ENCODE results near the gene INSIG1.

The INSIG1 gene

DNA sequence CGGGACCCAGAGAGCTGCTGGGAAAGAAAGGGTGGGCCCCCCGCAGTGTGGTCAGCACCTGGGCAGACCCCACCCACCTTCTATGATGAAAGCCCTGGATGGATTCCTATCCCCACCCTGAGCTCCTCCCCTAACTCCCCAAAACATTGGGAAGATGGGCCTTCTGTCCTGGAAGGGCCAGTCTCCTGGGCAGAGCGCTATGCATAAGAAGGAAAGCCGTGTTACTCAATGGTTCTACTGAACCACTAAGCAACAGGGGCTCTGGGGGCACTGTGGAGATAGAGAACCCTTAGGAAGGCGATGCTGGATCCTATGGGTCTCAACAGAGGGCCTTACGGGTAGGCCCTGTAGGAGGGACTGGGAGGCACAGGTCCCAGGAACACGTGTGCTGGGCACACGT lies 30.7 kb upstream of the INSIG1 start:
- DNase-seq = no peak

DNA sequence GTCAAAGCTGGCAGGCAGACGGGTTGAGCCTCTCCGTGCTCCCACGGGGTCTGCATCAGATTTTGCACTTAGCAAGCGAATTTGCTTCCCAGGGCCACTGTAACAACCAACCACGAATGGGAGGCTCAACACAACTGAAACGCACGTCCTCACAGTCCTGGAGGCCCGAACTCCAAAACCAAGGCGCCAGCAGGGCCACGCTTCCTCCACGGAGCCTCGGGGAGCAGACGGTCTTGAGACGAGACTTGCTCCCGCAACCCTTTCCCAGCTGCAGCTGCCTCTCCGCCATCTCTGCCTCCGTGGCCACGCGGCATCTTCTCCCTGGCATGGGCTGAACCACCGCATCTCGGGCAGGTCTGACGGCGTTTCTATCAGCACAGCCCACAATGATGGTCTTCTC lies 30.2 kb upstream of the INSIG1 start:
- no peak for DNase-seq

DNA sequence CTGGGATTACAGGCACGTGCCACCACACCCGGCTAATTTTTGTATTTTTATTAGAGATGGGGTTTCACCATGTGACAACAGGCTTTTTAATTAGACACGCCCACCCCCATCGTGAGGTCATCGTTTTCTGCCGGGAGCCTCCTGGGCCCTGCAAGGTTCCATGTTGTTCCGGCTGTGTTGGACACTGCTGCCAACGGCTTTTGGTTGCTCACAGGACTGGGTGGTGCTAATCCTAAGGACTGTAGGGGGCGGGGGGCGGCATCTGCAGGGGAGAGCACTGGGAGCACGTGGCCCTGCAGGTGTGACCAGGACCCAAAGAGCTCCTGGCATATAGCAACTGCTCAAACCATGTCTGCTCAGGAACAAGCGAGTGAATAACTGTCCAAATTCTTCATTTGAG lies 29.5 kb upstream of the INSIG1 start:
- DNase-seq = no peak

DNA sequence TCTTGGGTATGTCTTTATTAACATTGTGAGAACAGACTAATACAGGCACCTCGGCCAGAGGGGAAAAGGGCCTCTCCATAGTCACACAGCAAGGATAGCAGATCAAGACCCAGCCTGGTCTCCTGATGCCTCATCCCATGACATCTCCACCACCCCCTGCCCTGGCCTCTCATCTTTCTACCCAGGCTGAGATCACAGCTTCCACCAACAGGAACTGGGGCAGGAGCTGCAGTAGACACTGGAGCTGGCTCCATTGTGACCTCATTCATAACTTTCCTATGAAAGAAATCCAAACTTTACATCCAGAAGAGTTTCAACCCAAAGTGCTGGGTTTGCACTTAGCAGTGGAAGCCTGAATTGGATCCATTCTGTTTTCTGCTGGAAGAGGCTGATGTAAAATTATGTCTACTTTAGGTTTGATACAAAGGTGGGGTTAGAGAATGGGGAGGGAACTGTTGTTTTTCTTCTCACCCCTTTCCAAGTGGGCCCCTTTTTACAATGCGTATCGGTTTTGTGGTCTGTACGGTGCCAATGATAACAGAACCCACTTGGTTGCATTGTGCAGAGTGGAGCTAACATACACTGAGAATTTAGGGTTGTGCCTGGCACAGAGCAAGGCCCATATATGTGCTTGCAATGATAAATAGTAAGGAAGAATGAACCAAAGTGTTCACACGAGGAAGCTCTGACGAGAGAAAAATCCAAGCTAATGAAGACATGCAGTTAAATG lies 28.6 kb upstream of the INSIG1 start:
- DNase-seq = no peak

DNA sequence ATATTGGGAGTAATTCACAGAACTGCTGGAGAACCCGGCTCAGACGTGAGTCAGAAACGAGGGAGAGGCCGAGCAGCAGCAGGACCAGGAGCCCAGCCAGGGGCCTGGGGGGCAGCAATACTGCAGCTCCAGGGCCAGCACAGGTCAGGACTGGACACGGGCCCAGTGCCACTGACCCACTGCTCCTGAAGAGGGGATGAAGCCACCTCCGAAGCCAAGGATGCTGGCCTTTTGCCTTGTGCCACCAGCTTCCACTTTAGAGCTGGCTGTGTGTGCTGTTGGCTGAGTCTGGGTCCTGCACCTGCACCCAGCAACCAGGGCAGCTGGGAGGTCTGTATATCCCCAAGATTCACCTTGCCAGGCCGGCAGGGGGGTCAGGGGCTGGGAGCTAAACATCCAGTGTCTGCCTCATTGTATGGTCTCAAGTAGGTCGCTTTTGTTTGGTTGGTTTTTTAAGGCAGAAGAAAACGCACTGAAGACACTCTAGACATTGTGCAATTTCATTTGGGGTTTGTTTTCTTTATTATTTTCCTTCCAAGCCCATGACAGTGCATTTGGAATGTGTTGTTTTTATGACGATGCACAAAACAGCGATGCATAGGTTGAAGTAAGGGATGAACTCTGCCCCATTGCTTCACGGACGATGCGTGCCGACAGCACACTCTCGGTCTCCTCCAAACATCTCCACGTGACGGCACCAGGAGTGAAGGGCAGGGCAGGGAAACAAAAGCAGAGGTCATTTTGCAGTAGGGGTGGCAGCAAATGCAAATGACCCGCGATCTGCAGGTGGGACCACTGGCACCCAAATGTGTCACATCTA lies 27.7 kb upstream of the INSIG1 start:
- no peak for DNase-seq

DNA sequence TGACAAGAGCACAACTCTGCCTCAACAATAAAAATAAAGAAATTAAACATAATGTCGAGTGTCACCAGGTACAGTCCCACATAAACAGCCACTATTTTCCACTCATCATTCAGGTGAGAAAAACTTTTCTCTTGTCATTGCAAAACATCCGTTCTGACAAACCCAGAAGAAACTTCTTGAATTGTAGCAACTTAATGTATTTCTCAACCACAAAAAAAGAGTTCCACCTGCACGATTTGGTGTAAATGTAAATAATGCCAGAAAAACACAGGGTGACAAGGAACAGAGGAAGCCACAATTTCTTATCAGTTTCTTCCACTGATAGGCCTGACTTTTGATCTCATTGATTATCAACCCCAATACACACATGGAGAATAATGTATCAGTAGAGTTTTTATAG lies 26.8 kb upstream of the INSIG1 start:
- no peak for DNase-seq

DNA sequence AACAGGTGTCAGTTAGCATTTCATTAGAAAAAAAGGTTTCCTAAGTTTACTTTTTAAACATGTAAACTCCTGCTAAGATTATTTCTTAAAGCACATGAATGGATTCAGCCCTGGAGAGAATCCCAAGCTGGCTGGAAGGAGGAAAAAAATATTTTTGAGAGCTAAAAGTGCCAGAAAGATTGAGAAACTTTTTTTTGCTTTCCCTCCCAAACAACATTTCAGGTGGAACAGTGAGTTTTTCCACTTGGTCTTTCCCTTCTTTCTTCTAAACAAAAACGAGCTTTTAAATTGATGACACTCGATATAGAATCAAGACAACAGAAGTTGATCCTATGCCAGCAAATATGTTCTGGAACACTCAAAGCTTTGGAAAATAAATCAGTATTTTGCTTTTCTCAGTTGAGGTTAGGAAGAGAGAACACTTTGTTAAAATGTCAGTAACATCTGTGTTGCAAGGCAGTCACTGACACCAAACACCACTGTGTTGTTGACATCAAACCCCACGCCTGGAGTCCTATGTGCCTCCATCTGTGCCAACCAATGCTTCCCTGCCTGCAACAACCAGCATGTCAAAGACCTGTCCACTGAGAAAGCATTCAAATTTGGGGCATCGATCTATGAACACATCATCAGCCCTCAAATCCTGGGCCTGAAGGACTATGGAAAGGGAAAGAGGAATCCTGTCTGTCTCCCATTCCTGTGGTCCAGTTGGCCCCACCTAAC lies 22.9 kb upstream of the INSIG1 start:
- DNase-seq = no peak

DNA sequence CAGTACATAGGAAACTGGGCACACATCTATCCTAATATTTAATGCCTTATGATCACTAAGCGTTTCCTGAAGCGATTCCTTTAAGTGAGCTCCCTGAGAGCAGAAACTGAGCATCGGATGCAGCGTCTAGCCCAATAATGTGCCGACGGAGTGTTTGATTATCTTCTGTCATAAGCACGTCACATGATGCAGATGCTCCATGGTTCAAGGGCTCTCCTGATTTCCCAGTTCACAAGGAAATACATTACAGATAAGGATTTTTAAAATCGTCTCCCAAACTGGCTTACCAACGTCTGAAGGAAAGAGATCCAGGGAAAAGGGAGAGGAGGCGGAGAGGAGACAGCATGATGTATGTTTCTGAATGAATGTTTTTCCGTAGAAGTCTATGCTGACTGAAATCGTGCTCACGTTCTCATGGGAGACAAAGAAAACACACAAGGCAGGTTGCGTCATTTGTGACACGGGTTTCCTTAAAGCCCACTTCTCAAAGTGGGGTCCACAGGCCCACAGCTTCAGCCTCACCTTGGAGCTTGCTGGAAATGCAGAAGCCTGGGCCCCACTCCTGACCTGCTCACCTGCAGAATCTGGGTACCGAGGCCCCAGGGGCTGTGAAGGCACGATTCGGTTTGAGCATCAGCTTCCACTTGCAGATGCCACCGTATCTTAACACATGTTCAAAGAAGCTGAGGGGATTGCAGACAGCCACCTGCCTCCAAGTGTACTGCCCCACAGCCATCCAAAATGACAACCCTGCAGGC lies 21.5 kb upstream of the INSIG1 start:
- no peak for DNase-seq

DNA sequence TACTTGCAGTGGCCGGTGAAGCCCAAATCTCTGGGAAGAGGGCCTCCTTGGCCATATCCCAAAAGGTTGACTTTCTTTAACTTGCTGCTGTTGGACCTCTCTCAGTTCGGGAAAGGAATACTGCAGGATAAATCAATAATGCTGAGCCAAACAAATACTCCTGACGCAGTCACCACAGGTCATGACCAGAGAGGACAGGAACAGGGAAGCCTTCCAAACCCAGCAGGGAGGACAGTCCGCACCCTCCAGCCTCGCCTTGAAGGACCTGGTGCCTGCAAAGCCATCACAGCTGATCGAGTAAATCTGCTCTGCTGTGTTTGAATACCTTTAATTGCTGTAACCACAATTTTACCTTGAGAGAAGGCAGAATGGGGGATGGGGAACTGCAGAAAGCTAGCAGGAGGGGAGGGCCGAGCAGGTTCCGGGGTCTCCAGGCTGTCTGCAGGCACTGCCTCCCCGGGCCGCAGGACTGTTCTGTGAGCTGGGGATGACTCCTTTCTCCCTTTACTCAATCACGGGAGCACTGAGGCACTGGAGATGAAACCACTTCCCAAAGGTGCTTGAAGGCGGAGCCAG lies 20.8 kb upstream of the INSIG1 start:
- DNase-seq = no peak

DNA sequence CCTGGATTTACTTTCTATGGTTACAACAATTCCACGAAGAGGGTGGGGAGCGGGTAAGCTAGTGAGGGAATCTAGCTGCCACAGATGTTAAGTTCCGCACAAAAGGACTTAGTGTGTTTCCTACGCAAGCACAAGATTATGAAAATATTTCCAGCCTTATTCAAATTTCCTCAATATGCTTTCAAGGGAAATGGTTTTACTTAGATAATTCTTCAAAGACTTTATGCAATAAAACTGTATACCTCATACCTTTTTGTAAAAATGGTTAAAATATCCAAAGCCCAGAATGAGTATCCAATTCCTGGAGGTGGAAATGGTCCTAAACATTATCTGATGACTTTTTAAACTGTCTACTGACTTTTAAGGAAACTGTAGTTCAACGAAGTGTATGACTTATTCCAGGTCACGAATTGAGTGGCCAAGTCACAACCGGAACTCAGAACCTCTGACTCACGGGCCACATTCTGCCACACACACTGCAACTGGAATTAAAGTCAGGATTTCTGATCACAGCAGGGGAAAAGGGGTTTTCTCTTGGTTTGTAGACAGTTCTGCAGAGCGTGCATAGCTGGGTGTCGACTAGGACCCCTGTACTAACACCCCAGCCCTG lies 20.2 kb upstream of the INSIG1 start:
- no peak for DNase-seq

DNA sequence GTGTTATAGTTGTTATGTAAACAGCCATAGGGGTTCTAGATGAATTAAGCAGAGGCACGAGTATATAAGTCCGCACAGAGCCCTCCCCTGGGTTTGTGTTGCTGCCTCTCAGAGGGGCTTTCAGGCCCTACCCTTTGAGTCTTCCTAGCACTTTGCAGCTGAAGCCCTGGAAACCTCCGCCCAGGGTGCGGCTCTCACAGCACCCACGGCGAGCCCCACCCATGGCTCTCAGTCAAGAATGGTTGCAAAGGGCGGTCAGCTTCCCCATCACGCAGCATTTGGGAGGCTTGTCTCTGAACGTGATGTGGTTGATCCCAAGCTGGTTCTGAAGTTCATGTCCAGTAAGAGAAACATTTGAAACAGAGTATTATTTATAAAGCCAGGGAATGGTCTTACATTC lies 18.8 kb upstream of the INSIG1 start:
- no peak for DNase-seq

DNA sequence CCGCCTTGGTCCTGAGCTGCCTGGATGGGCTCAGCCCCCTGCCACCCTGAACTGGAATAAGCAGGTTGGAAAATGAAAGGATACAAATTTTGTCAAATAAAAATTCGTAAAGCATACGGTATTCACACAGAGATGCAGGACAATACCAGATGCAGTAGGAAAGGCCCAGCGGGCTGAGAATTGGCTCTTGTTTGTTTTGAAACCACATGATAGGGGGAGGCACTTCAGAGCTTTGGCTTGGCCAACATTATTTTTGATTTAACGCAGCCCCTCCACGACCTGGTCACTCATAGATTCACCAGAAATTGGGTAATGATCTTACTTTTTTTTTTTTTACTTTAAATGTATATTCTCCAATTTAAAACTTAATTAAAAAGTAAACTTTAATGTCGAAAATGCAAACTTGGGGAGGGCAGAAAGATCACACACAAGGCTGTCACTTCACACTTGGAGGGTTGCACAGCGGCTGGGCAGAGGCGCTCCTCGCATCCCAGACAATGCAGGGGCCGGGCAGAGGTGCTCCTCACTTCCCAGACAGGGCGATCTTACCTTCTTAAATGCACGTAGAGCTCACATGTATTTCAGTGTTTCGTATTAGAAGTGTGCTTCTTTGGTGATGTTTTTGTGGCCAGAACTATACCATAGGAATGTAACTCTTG lies 17.8 kb upstream of the INSIG1 start:
- no peak for DNase-seq

DNA sequence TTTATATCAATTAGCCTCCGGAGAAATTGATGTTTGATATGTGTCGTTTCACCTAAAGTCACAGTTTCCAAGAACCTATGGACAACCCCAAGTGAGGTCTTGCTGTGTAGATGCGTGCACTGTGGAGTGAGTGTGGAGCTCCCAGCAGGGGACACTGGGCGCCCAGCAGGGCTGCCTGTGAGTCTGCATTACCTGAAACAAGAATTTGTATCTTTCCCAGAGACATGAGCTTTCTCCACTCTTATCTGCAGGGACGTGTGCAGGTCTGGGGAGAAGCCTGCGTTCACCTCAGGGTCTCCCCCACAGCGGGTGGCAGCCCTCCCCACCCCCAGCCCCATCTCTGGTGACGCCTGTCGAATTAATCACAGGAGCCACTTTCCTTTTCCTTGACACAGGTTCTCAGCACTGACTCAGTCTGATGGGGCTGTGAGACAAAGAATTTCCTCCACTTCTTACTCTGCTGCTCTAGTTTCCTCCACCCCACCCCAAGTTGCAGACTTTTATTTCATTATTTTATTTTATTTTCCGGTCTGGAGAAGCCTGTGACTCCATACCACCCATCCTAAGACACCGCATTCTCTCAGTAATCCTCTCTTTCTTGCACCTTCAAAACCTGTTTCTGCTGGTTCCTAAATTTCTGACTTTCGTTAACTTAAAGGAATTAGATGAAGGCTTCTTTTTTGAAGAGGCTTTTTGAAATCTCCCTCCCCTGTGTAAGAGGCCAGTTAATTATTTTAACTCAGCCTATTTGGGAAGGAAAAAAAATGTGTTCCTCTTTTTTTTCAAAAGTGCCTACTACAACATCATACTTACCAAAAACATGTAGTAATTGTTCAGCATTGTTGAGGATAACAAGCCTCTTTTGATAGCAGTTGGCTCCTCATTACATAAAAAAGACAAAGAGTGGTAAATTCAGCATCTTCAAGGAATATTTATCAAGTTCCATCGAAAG lies 17.0 kb upstream of the INSIG1 start:
- DNase-seq = no peak

DNA sequence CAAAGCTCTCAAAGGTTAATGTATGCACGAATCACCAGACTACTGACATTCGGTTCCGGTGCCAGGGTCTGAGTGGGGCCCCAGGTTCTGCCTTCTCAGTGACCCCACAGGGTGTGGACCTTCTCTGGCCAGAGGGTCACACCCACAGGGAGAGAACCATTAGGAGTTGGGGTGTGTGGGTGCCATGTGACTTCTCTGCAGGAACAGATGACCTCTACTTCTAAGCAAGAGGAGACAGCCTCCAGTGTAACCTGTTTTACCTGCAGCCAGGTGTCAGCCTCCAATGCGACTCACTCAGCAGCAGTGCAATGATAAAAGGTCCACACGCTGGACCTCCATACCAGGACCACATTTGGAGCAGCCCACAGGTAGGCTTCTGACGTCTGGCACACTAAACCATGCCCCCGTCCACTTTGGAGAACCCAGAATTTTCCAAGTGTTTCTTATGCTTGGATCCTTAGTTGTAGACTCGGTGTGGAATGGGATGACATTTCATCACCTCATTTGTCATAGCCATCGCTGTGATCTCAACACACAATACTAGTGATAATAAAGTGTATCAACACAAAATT lies 16.2 kb upstream of the INSIG1 start:
- no peak for DNase-seq

DNA sequence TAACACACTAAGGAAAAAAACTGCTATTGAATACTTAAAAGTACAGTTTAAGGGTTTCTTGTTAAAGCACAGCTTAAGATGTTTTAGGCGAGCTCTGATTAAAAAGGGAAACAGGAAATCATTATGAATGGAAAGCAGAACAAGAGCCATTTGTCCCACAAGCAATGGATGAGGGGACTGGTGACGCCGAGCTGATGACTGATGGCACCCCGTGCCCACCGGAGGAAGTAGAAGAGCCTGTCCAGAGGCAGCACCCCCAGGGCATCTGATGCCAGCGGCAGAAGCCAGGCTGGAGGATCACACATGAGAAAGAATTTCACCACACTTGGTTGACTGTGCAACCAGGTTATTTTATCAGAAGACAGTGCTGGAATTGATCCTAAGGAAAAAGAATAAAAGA lies 15.0 kb upstream of the INSIG1 start:
- no peak for DNase-seq

DNA sequence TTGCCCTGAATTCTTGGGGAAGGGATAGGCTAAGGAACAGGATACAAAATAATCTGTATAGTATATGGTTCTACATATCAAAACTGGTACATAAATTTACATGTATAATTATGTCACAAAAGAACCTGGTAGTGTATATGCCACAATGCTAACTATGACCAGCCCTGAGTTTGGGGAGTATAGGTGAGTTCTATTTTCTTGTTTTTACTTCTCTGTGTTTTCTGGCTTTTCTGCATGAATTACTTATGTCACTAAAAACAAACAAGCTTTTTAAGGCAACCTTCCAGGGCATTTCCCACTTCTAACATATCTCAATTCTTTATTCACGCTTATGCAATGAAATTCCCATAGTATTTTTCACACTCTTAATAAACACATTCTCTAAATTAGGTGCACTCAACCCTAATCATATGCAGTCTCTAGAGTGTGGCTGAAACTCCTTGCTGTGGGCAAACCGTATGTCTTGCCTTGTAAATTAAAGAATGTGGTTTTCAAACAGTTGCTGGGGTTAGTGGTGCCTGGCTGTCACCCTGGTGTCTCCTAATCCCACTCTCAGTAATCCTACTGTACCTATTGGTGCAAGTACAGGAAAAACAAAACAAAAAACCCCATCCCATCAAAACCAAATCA lies 14.0 kb upstream of the INSIG1 start:
- no peak for DNase-seq

DNA sequence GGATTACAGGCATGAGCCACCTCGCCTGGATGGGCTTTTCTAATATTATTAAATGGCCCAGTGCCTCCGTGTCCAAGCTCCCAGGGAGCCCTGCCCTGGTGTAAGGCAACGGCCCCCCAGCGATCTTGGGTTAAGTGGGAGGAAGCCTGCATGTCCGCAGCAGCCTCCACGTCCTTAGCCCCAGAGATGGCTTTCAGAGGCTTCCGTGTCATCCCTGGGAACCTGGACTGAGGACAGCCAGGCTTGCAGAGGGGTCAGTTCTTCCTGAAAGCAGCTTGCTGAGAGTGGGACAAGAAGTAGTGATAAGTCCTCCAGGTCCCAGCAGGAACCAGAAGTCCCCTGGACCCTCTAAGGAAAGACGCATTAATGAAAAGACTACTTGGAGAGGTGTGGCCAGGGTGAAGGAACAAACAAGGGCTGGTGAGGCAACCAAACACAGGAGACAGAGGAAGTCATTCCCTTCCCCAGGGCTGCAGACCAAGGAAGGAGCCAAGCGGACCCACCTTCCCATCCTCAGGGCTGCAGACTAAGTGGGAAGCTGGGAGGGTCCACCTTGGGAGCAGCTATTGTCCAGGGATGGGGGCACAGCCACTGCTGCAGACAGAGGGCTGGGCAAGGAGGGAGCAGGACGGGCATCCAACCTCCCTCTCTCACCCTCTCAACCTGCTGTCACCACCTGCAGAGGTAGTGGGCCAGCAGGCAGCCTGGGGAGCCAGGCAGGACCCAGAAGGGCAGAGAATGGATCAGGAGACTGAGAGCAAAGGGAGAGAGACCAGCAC lies 13.0 kb upstream of the INSIG1 start:
- DNase-seq = no peak

DNA sequence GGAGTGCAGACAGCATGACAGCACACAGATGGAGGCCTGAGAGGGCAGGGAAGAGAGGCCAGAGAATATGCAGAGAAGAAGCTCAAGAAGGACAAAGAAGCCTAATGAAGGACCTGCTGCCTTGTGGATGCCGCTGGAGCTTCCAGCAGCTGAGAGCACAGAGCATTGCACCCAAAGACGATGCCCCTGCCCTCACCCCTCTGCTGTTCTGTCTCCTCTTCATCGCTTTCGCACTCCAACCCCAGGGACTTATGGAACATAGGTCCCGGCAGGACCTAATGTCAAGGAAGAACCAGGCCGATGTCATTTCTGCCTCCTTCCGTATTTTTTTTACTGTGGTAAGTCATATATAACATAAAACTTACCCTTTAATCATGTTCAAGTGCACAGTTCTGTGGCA lies 12.3 kb upstream of the INSIG1 start:
- DNase-seq = no peak

DNA sequence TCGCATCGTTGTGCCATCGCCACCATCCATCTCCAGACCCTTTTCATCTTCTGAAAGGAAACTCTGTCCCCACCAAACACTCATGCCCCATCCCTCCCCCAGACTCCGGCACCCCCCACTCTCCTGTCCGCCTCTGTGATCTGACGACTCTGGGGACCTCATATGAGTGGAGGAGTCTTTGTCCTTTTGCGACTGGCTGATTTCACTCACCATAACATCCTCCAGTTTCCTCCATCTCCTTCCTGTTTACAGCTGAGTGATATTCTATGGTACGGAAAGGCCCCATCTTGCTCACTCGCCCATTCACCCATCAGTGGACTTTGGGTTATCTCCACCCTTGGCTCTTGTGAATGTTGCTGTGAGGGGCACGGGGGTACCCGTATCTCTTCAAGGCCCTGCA lies 11.8 kb upstream of the INSIG1 start:
- no peak for DNase-seq
